Esophagus muscularis mucosa (tissue), 4 donors: ENCODE data around the gene CDH4. TPM values are rescaled to one million over a fixed set of nuclear protein-coding genes. Genes with fewer than 3 reads are reported as not detected.
"Not testable (repeated sequence)": the region's sequence is repeated elsewhere in the genome, so short reads cannot be mapped to it uniquely, and the experiment has no call there.

ENCODE experiments used
- DNase-seq: peaks from one replicate; pipeline ENCODE4 v3.0.0-alpha.2; 2017; ENCODE audit errors: extremely low spot score
- H3K27ac ChIP-seq, 4 donors: fragments of 200-600 bp; sonication (generic); replicated peaks in 1 of 4; 1 replicate in 3 of 4; 2 replicates in 1 of 4; pipeline ENCODE4 v1.5.1; 2016 to 2019; ENCODE audit warnings: mild to moderate bottlenecking in 1 of 4
- H3K27me3 ChIP-seq, 4 donors: fragments of 200-600 bp; sonication (generic); one replicate each; pipeline versions ENCODE4 v1.5.1 to v1.6.0; 2016 to 2019
- H3K36me3 ChIP-seq, 4 donors: fragments of 200-600 bp; sonication (generic); one replicate each; pipeline ENCODE4 v1.5.1; 2016 to 2019
- H3K4me1 ChIP-seq, 4 donors: fragments of 200-600 bp; sonication (generic); one replicate each; pipeline ENCODE4 v1.5.1; 2016 to 2019
- H3K4me3 ChIP-seq, 4 donors: fragments of 200-600 bp; sonication (generic); 1 replicate in 2 of 4; 2 replicates in 2 of 4; pipeline ENCODE4 v1.5.1; 2016 to 2019; ENCODE audit warnings: mild to moderate bottlenecking in 4 of 4, moderate library complexity in 1 of 4
- H3K9me3 ChIP-seq, 4 donors: fragments of 200-600 bp; sonication (generic); 1 replicate in 3 of 4; 2 replicates in 1 of 4; pipeline ENCODE4 v1.5.1; 2016 to 2019
- EP300 ChIP-seq: sonication (generic); formaldehyde crosslinking; IDR thresholded peaks from one replicate; pipeline ENCODE4 v1.6.1; 2017; ENCODE audit warnings: antibody characterized with exemption
- POLR2A ChIP-seq: fragments of 450-650 bp; IDR thresholded peaks from one replicate; pipeline ENCODE4 v1.6.1; 2017; ENCODE audit warnings: antibody characterized with exemption, moderate library complexity, mild to moderate bottlenecking, low read depth
- POLR2AphosphoS5 ChIP-seq, 2 donors: sonication (generic); formaldehyde crosslinking; IDR thresholded peaks; one replicate each; pipeline ENCODE4 v1.6.1; 2017; ENCODE audit warnings: antibody characterized with exemption in 2 of 2
- WGBS: methylation state at CpG from one replicate; pipeline ENCODE4 v1.1.5; 2018; 5-methylcytosine and 5-hydroxymethylcytosine counted together
- intact Hi-C: fragments of 100-400 bp; cut with DNase I; formaldehyde crosslinking; loops from one replicate; pipeline ENCODE4 v1.15.1; 2023
- total RNA-seq, 4 donors: library from RNA; depleted of rRNA; stranded (reverse); fragments of >200 nt; gene quantifications; one replicate each; pipeline versions ENCODE4 v1.1.0 to v1.2.1, GENCODE V29; 2016
- TF ChIP-seq, protein P1 (sequence below), 3 experiments: fragments of 200-600 bp in 2 of 3; fragments of 450-650 bp in 1 of 3; sonication (generic) in 2 of 3; IDR thresholded peaks; one replicate each; pipeline ENCODE4 v1.5.1; 2017 to 2019; ENCODE audit warnings: antibody characterized with exemption in 3 of 3, mild to moderate bottlenecking in 2 of 3, moderate library complexity in 1 of 3

The CDH4 gene
- total RNA-seq, 4 donors from 2014 or later: 0.42 to 1.3 (median 0.48) TPM

DNA sequence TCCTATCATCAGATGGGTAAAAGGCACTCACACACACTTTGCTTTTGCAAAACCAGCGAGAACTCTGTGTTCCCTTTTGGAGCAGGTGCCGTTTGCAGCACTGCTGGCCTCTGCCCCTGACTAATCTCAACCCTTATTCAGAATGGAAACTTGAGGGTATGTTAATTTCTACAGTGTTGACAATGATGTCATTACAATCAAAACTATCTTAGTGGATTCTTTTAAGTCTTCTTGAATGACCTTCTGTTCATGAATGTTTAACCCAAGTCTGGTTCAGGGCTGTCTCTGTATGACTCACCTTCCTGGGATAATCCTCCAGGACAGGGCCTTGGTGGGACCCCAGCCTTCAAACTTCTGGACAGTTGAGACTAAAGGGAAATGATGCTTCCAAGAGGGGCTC lies 197.9 kb downstream of the CDH4 start:
- intact Hi-C loops: no loop called here
- Histone ChIP-seq H3K27me3 (peaks cover 0 to 36% (median 4%) of the 10 kb centered on the region in 4 donors), H3K9me3 (no peaks in the 10 kb centered on the region), H3K4me1 (no peaks in the 10 kb centered on the region), H3K4me3 (no peak overlapping the region), H3K36me3 (no peaks in the 10 kb centered on the region), H3K27ac (no peak overlapping the region)
- no peak for DNase-seq
- TF ChIP-seq, protein P1, sequence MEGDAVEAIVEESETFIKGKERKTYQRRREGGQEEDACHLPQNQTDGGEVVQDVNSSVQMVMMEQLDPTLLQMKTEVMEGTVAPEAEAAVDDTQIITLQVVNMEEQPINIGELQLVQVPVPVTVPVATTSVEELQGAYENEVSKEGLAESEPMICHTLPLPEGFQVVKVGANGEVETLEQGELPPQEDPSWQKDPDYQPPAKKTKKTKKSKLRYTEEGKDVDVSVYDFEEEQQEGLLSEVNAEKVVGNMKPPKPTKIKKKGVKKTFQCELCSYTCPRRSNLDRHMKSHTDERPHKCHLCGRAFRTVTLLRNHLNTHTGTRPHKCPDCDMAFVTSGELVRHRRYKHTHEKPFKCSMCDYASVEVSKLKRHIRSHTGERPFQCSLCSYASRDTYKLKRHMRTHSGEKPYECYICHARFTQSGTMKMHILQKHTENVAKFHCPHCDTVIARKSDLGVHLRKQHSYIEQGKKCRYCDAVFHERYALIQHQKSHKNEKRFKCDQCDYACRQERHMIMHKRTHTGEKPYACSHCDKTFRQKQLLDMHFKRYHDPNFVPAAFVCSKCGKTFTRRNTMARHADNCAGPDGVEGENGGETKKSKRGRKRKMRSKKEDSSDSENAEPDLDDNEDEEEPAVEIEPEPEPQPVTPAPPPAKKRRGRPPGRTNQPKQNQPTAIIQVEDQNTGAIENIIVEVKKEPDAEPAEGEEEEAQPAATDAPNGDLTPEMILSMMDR (IDR thresholded peaks at IDR 0.05): no peak
- no peak for TF ChIP-seq POLR2AphosphoS5 (IDR thresholded peaks at IDR 0.05)
- TF ChIP-seq POLR2A: no peak
- no peak for TF ChIP-seq EP300
- WGBS: 71% methylated on average over 2 of the region's 2 CpGs

DNA sequence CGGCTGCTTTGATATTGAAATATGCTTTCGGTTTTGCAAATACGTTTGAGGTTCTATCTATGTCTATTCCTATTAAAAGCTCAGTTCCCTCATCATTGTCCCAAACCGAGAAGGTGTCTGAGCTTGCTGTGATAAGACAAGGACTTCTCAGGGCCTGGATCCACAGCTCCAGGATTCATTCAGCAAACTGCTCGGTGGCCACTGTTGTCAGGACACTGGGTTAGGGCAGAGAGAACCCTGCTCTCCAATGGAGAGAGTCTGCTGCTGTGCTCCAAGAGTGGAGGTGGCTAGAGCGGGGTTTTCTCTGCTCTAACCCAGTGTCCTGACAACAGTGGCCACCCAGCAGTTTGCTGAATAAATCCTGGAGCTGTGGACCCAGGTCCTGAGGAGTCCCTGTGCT lies 198.5 kb downstream of the CDH4 start:
- Histone ChIP-seq H3K4me1 (no peaks in the 10 kb centered on the region), H3K27me3 (peaks cover 0 to 30% (median 4%) of the 10 kb centered on the region in 4 donors), H3K4me3 (no peak overlapping the region), H3K9me3 (no peaks in the 10 kb centered on the region), H3K27ac (no peak overlapping the region), H3K36me3 (no peaks in the 10 kb centered on the region)
- DNase-seq: no peak
- intact Hi-C loops: no loop called here
- TF ChIP-seq POLR2AphosphoS5 (IDR thresholded peaks at IDR 0.05) (no peak), EP300 (no peak), POLR2A (no peak)
- 71% methylated on average over 5 of the region's 6 CpGs for WGBS

DNA sequence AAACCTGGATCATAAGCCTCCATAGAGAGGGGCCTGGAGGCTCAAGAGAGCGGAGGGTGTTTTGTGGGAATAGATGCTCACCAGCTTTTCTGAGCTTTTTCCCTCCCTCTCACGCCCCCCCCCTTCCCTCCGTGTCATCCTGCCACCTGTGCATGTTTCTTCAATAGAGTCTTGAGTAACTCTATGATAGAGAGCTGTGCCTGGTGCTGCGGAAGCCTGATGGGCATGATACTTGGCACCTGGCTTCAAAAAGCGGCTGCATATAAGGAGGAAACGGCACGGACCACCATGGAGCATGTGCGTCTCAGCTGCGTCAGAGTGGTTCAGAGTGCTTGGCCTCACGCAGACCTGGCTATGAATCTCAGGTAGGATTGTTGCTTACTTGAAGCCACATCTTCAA lies 198.9 kb downstream of the CDH4 start:
- no peaks in the 10 kb centered on the region for H3K4me1 ChIP-seq
- TF ChIP-seq POLR2AphosphoS5 (IDR thresholded peaks at IDR 0.05): no peak
- TF ChIP-seq, protein P1 (IDR thresholded peaks at IDR 0.05): no peak
- TF ChIP-seq EP300: no peak
- TF ChIP-seq POLR2A: no peak
- no peak overlapping the region for H3K4me3 ChIP-seq
- DNase-seq: no peak
- intact Hi-C loops: no loop called here
- H3K27me3 ChIP-seq: peaks cover 0 to 30% (median 4%) of the 10 kb centered on the region in 4 donors
- H3K9me3 ChIP-seq: no peaks in the 10 kb centered on the region
- H3K36me3 ChIP-seq: no peaks in the 10 kb centered on the region
- no peak overlapping the region for H3K27ac ChIP-seq
- WGBS: 88% methylated on average over 10 of the region's 10 CpGs

DNA sequence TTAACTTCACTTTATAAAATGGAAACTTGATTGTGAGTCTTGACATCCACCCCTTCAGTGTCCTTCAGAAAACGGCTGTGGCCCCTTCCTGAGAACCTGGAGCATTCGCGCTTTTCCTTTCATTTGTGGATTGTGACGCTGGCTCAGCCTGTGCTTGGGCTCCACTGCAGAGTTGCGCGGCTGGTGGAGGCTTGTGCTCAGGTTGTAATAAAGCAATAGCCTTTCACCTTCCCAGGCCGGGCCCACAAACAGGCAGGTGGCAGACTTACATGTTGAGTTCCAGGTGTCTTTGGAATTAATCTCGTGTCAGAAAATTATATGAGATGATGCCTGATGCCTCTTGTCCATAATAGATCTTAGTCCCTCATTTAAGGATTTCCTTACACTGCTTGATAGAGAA lies 199.9 kb downstream of the CDH4 start:
- Histone ChIP-seq H3K27ac (no peak overlapping the region), H3K36me3 (no peaks in the 10 kb centered on the region), H3K27me3 (peaks cover 0 to 30% (median 4%) of the 10 kb centered on the region in 4 donors), H3K9me3 (no peaks in the 10 kb centered on the region), H3K4me3 (no peak overlapping the region), H3K4me1 (no peaks in the 10 kb centered on the region)
- TF ChIP-seq, protein P1 (IDR thresholded peaks at IDR 0.05): no peak
- TF ChIP-seq POLR2A (no peak), POLR2AphosphoS5 (IDR thresholded peaks at IDR 0.05) (no peak), EP300 (no peak)
- 73% methylated on average over 8 of the region's 8 CpGs for WGBS
- no peak for DNase-seq
- intact Hi-C loops: no loop called here

DNA sequence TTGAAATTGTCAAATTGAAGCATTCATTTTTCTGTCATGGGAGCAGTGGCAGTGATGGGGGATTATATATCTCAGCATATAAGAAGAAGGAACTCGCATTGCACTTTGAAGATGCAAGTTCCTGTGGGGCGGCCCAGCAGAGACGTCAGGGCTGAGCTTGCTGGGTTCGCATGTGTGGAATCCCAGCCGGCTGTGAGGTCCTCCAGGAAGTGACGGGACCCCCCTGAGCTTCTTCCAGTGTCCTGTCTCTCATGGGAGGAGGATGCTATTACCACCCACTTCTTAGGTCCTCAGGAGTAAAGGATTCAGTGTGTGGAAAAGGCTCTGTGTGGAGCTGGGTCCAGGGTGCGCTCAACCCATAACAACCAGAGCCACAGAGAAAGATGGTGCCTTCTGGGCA lies 201.2 kb downstream of the CDH4 start:
- Histone ChIP-seq H3K36me3 (no peaks in the 10 kb centered on the region), H3K9me3 (no peaks in the 10 kb centered on the region), H3K27ac (no peak overlapping the region), H3K4me3 (no peak overlapping the region), H3K4me1 (no peaks in the 10 kb centered on the region), H3K27me3 (peaks cover 0 to 23% (median 4%) of the 10 kb centered on the region in 4 donors)
- WGBS: 64% methylated on average over 7 of the region's 7 CpGs
- DNase-seq: no peak
- TF ChIP-seq, protein P1 (IDR thresholded peaks at IDR 0.05): no peak
- TF ChIP-seq POLR2A: no peak
- TF ChIP-seq POLR2AphosphoS5 (IDR thresholded peaks at IDR 0.05): no peak
- no peak for TF ChIP-seq EP300
- intact Hi-C loops: no loop called here

DNA sequence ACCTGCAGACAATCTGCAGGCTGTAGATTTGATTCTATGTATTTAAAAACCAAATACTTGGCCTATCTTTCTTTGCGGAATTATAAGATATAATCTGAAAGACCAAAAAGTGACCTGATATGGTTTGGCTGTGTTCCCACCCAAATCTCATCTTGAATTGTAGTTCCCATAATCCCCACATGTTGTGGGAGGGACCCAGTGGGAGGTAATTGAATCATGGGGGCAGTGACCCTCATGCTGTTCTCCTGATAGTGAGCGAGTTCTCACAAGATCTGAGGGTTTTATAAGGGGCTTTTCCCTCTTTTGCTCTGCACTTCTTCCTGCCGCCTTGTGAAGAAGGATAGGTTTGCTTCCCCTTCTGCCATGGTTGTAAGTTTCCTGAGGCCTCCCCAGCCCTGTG lies 201.6 kb downstream of the CDH4 start:
- intact Hi-C loops, H3K9me3 ChIP-seq, H3K4me3 ChIP-seq, H3K27ac ChIP-seq, H3K36me3 ChIP-seq, H3K4me1 ChIP-seq, DNase-seq: not testable (repeated sequence)
- WGBS: 86% methylated on average over 3 of the region's 3 CpGs
- H3K27me3 ChIP-seq: peaks cover 0 to 20% (median 4%) of the 10 kb centered on the region in 4 donors
